DMS79 treated with DMSO at 0.1 percent for 48 hours (cell line): ENCODE data around the gene FAM72B.
"Not testable (repeated sequence)": the region's sequence is repeated elsewhere in the genome, so short reads cannot be mapped to it uniquely, and the experiment has no call there.

Experiments used
- DNase-seq: peaks from one replicate; lab custom pipeline; 2025; lab: John Stamatoyannopoulos, UW

Gene FAM72B

GRCh38 chr1:121184290-121185127 is at the start of gene FAM72B, which contains the start of gene SRGAP2C:
Gene FAM72B (minus strand): TSS chr1:121184340. CDS start chr1:121183489, 851 bp downstream.
Gene SRGAP2C (plus strand): TSS chr1:121184975. CDS start chr1:121187447, 2,472 bp downstream.
- peak; percentile 98 for DNase-seq

DNA sequence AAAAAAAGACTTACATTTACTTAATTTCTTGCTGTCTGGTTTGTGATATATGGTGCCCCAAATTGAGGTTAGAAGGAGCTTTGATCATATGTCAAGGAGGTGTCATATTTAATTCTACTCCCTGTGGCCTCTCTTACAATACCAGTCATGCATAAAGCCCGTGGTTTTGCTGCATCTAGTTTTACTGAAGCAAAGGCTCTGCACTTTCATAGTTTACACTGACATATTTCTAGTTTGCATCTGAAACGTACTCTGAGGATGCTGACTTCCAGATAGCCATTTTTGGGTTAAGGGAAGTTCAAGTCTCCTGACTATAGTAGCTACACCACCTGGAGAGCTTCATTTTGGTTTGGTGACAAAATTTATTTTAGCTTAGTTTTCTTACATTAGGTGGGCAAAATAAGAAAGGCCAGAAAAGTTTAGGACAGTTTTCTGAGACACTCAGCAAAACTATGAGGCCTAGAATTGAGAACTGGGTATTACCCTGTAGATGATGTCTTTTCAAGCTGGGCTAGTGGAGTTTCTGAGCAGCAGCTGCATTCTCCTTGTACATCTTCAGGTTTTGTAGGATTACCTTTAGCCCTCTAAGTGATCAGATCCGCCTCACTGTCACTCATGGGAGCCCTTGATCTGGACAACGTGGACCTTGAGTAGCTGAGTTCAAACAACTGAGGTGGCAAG is 48.4 kb upstream of the FAM72B start:
- not testable (repeated sequence) for DNase-seq

DNA sequence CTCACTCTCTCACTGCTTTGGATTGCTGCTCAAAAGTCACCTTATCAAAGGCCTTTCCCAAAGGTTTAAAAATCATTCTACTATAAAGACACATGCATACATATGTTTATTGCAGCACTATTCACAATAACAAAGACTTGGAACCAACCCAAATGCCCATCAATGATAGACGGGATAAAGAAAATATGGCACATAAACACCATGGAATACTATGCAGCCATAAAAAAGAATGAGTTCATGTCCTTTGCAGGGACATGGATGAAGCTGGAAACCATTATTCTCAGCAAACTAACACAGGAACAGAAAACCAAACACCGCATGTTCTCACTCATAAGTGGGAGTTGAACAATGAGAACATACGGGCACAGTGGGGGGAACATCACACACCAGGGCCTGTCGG is 46.5 kb upstream of the FAM72B start:
- not testable (repeated sequence) for DNase-seq

GRCh38 chr1:121227544-121228330 is 43.6 kb upstream of the FAM72B start:
- DNase-seq = not testable (repeated sequence)

DNA sequence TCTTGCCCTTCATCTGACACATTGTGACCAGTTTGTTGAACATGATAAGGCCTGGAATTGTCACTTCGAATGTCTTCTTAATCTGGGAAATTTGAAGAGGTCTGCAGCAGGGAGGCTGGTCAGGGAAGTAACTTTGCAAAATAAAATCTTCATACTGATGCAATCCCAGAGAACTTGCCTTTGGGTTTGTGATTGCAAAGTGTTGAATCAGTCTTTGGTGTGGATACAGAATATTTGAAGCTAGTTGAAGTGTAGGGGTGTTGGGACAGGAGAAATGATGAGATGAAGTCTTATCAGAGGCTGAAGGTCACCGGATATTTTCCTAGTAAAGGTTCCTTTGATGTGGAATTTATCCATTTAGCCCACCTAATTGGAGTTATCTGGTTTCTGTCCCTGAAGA is 42.8 kb upstream of the FAM72B start:
- DNase-seq = not testable (repeated sequence)

DNA sequence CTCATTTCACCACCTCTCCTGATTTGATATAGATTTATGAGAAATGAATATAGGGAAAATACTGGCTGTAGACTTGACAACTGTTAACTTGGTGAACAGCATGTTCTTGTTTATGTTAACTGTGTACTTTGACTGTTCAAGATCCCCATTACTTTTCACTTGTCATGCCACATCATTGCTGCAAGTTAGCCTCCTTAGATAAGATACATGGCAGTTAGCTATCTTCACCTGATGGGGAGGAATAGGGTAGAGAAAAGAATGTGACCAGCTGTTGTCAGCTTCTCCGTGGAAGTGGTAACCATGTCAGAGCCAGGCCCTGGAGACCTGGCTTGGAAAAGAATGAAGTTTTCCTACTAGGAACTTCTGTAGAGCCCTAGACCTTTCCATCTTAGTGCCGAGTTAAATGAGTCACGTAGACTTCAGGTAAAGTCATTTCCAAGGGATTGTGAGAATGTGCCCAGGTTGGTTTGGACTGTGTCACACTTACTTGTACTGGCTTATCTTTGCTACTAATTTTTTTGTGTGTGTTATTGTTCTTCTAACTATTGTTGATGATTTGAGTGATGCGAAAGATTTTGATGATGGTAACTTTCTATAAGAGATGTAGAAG is 42.3 kb upstream of the FAM72B start:
- not testable (repeated sequence) for DNase-seq

- DNase-seq = not testable (repeated sequence)
These were observed 40.6 kb upstream of the FAM72B start for GRCh38 chr1:121224714-121225113.

DNA sequence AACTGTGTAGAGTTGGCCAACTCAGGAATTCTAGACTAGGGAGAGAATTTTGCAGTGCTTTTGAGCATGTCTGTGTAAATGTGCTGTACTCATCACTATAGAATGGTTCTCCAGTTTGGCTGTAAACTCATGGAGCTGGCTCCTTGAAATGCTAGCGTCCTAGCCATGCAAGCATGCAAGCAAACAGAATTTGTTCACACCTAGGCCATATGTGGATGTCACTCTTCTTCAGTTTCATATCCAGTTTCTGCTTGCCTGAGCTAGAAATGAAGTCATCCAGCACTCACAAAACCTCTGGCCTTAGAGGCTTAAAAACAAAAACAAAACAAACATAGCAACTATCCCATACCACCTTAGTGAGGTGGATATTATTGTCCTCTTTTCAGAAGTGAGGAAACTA is 37.6 kb upstream of the FAM72B start:
- DNase-seq = not testable (repeated sequence)

DNA sequence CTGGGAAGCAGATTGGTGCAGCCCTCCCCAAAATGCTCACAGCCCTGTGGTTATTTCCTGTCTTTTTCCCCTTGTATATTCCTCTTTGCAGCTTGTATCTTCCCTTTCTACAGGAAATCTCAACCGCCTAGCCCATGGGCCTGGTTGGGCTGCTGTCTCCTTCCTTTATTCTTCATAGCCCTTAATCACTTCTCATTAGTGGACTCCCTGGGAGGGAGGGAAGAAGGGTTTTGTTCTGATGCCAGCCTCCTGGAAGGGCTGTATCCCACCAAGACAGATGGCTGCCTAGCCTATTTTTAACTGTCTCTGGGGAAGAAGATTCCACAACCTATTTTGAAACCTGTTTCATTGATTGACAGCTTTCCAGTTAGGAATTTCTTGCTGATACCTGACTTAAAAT is 32.5 kb upstream of the FAM72B start:
- DNase-seq = not testable (repeated sequence)

- DNase-seq = not testable (repeated sequence)
These were observed 31.7 kb upstream of the FAM72B start for GRCh38 chr1:121215699-121216417.

DNA sequence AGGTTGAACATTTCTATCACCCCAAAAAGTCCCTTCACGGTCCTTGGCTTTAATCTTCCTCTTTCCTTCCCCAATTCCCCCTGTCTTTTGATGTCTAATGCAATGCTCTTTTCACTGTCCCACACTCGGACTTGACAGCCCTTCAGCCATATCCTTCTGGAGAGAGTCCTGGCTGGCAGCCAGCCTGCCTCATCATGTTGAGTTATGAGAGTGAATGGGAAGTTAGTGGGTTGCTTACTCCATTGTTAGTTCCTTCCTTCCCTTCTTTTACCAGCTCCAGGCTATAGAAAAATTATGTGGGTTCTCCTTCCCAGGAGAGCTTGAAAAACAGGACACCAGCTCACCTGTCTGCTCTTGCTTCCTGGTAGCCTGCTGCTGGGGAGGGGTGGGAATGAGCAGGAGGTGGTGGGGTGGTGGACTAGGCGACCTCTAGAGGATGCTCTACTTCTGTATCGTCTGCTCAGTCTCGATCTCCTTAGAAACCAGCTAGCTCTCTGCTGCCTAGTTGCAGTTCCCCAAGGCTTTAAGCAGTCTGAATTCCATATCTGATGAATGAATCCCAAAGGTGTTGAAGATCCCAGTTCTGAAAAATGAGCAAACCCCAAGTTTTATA is 30.5 kb upstream of the FAM72B start:
- not testable (repeated sequence) for DNase-seq

GRCh38 chr1:121213491-121213890 is 29.4 kb upstream of the FAM72B start:
- not testable (repeated sequence) for DNase-seq

GRCh38 chr1:121210778-121211177 is 26.6 kb upstream of the FAM72B start:
- not testable (repeated sequence) for DNase-seq

- DNase-seq = not testable (repeated sequence)
These were observed 24.2 kb upstream of the FAM72B start for GRCh38 chr1:121208375-121208774.

- DNase-seq = not testable (repeated sequence)
These were observed 23.2 kb upstream of the FAM72B start for GRCh38 chr1:121207328-121207727.

GRCh38 chr1:121205786-121206711 is 21.9 kb upstream of the FAM72B start:
- DNase-seq = not testable (repeated sequence)

DNA sequence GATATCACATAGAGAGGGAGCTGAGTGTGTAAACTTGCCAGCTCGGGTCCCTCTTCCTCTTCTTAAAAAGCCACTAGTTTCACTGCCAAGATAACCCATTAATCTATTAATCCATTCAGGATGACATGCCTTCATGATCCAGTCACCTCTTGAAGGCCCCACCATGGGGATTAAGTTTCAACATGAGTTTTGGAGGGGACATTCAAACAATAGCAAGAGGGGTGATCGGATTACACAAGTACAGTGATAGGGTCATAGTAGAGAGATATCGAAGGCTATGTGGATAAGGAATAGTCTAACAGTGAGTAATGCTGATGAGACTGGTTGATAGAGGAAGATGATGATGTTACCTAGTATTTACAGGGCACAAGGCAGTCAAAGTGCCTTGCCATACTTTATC is 18.8 kb upstream of the FAM72B start:
- not testable (repeated sequence) for DNase-seq

GRCh38 chr1:121200985-121201981 is 17.1 kb upstream of the FAM72B start:
- not testable (repeated sequence) for DNase-seq
